ENCODE data around the gene RMP24. TPM values are rescaled to one million over a fixed set of nuclear protein-coding genes. Genes with fewer than 3 reads are reported as not detected.

RMP24 gene

GRCh38 chr18:36025025-36025424 lies 52.5 kb downstream of the RMP24 start:
- ATAC-seq (no peak), DNase-seq (no peak)
- Mint-ChIP-seq H3K4me1 (ENCODE audit: low read depth) (peaks cover 13% of the 10 kb centered on the region), H3K36me3 (ENCODE audit: insufficient read depth) (peaks cover 11% of the 10 kb centered on the region), H3K27me3 (ENCODE audit: low read depth) (no peaks in the 10 kb centered on the region), H3K4me3 (no peak overlapping the region), H3K9me3 (no peaks in the 10 kb centered on the region)

DNA sequence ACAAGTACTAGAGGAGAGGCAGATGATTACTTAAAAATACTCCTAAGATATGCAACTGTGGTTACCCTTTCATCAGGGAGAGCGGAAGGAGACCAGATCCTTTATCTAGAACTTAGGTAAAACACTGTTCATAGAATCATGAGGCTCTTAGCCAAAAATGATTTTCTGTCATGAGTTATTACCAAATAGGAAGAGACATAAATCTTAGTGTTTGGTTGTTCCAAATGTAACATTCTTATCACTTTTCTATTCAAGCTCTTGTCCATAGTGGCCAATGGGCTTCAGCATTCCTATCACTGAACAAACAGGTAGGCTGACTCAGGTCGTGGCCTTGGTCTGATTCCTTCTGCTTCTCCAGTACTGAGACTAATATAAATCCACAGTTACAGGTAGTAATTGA lies 56.4 kb downstream of the RMP24 start:
- Mint-ChIP-seq H3K27me3 (ENCODE audit: low read depth) (no peaks in the 10 kb centered on the region), H3K36me3 (ENCODE audit: insufficient read depth) (peaks cover 25% of the 10 kb centered on the region), H3K4me3 (no peak overlapping the region), H3K4me1 (ENCODE audit: low read depth) (peaks cover 26% of the 10 kb centered on the region), H3K9me3 (no peaks in the 10 kb centered on the region)
- no peak for ATAC-seq
- DNase-seq: no peak

Other genes with a start within 250 kb of the RMP24 start
- gene RPRD1A, start 94.9 kb downstream of the RMP24 start, total RNA-seq: 10 to 100 TPM; 19.7 to 23.4 (median 21.7) TPM
- gene SLC39A6, start 156.7 kb downstream of the RMP24 start, total RNA-seq: 10 to 100 TPM; 39.4 to 44.5 (median 40.1) TPM
- 100 to 1,000 TPM in 1 of 3 donors, 10 to 100 TPM in 2; 91.2 to 114 (median 99.2) TPM for gene ELP2, start 157.2 kb downstream of the RMP24 start, total RNA-seq
- under 1 TPM; 0.03 to 0.34 (median 0.05) TPM for gene MOCOS, start 214.8 kb downstream of the RMP24 start, total RNA-seq

Data from activated T-cell treated with anti-CD3 and anti-CD28 coated beads, Interleukin-2, amount 50 U/mL, for 4 hours (primary cell).